Activated CD4-positive, alpha-beta T cell treated with anti-CD3 and anti-CD28 coated beads, Interleukin-2, amount 10 ng/mL, durations not matched to agents 7 days and 5 days (primary cell): Measurements from ENCODE around the gene INAVA. TPM values are rescaled to one million over a fixed set of nuclear protein-coding genes. Genes with fewer than 3 reads are reported as not detected.

ENCODE experiments used
- CTCF ChIA-PET: fragments of 350-600 bp; sonication (Branson Sonifier 250); formaldehyde crosslinking; loops from one replicate; lab custom pipeline; 2021; ENCODE audit warnings: antibody characterized with exemption; lab: Charles Lee
- POLR2A ChIA-PET: fragments of 350-600 bp; sonication (Branson Sonifier 250); formaldehyde crosslinking; loops from one replicate; lab custom pipeline; 2021; ENCODE audit warnings: antibody characterized with exemption; lab: Charles Lee
- DNase-seq: peaks from one replicate; pipeline ENCODE4 v3.0.0-alpha.2; 2020
- H3K27ac Mint-ChIP-seq: one replicate; pipeline ENCODE4 v1.8.0; 2021; ENCODE audit warnings: mild to moderate bottlenecking, moderate library complexity, mixed read lengths
- H3K27me3 Mint-ChIP-seq: one replicate; pipeline ENCODE4 v1.8.0; 2021; ENCODE audit warnings: mixed read lengths
- H3K36me3 Mint-ChIP-seq: one replicate; pipeline ENCODE4 v1.8.0; 2021; ENCODE audit warnings: low read depth, mixed read lengths
- H3K4me1 Mint-ChIP-seq: one replicate; pipeline ENCODE4 v1.8.0; 2021; ENCODE audit warnings: mixed read lengths
- H3K4me3 Mint-ChIP-seq: one replicate; pipeline ENCODE4 v1.8.0; 2021; ENCODE audit warnings: mild to moderate bottlenecking, moderate library complexity, mixed read lengths
- H3K9me3 Mint-ChIP-seq: one replicate; pipeline ENCODE4 v1.8.0; 2021; ENCODE audit warnings: mixed read lengths
- total RNA-seq, 2 experiments: library from RNA; stranded (reverse); gene quantifications; one replicate each; pipeline ENCODE4 v1.2.3, GENCODE V29; 2021

The INAVA gene, protein sequence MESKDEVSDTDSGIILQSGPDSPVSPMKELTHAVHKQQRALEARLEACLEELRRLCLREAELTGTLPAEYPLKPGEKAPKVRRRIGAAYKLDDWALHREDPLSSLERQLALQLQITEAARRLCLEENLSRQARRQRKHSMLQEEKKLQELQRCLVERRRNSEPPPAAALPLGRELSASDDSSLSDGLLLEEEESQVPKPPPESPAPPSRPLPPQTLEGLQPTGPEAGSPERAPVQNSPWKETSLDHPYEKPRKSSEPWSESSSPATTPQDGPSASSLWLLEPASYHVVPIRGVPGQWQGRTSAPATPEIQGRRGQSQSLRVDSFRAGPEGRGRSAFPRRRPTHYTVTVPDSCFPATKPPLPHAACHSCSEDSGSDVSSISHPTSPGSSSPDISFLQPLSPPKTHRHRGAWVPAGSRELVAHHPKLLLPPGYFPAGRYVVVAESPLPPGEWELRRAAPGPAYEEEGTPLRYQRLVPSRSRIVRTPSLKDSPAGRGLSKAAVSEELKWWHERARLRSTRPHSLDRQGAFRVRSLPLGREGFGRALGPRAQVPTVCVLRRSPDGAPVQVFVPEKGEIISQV
- not detected for total RNA-seq

DNA sequence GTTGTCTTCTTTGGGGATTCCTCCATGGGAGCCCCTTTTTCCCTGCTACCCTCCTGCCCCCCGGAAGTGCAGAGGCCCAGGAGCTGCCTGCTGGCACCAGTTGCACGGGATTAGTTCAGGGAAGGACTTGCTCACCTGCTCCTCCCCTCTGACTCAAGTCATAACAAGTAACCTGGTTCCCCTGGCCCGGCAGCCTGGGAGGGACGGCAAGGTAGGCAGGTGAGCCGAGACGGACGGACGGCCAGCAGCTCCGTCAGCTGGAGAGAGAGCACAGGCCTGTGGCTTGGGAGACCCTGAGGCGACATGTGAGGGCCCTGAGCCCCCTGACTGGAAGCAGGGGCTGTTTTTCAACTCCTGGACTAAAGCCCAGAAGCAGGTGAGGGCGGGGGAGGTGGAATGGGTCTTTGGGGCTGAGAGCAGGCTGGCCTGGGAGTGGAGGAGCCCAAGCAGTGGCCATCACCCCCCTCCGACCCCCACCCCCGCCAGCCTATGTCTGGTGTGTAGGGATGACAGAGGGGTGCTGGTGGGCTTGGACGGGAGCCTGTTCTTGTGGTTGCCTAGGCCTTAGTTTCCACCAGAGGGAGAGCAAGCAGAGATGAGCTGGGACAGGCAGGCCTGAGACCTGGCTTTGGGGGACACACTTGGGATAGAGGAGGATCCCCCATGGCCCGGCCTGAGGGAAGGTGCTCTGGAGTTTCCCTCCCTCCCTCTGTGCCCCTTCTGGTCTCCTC, at the start of gene INAVA:
INAVA (plus strand) TSS at position 189 of the 731 bp plus-strand sequence. CDS start 3,501 bp downstream, outside the sequence.
- no peak for DNase-seq
- Mint-ChIP-seq H3K4me1 (peaks cover 16% of the 10 kb centered on the region), H3K27ac (no peak within 1 kb of the TSS), H3K9me3 (no peaks in the 10 kb centered on the region), H3K36me3 (no peaks in the 10 kb centered on the region), H3K4me3 (no peak within 1 kb of the TSS), H3K27me3 (peaks cover 62% of the 10 kb centered on the region)
- ChIA-PET CTCF (interaction anchor here (1.5 kb wide), 1 partner anchor 10 kb away, joined by 3 read pairs; no protein-coding TSS in a partner anchor), POLR2A (no interaction called here)

DNA sequence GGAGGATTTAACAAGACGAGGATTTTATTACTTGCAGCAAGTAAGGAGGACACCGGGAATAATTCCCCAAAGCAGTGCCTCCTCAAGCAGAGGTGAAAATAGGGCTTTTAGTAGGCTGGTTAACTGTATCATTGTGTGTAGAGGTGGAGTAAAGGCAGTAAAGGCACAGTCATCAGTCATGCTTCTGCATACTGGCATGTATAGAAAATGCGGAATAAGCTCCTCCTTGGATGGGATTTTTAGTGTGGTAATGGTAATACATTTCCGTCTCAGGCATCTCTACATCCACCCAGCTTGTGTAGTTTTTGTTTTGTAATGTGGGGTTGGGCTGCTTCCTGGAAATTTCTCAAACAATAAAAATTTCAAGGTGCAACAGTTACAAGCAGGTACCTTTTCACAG, 49.3 kb upstream of the INAVA start:
- no peak overlapping the region for H3K4me3 Mint-ChIP-seq
- H3K9me3 Mint-ChIP-seq = no peaks in the 10 kb centered on the region
- DNase-seq = no peak
- no peaks in the 10 kb centered on the region for H3K4me1 Mint-ChIP-seq
- H3K36me3 Mint-ChIP-seq = no peaks in the 10 kb centered on the region
- H3K27me3 Mint-ChIP-seq = peaks cover 2% of the 10 kb centered on the region
- no peak overlapping the region for H3K27ac Mint-ChIP-seq
- ChIA-PET CTCF (no interaction called here), POLR2A (no interaction called here)

DNA sequence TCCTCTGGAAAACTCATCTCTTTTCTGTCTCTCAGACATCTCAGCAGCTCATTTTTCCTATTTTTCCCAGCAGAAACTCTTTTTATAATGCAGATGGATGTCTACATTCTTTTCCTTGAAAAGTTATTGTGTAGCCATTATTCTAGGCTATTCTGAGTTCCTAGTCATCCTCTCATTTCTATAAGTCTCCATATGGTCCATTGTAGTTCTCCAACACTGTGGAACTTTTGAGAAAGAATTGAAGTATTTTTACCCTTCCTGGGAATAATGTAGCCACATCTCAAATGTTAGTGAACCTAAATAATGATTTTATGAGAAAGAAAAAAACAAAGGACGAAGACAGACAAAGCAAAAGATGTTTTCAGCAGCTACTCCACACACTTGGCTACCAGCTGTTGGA, 48.3 kb upstream of the INAVA start:
- Mint-ChIP-seq H3K9me3 (no peaks in the 10 kb centered on the region), H3K4me3 (no peak overlapping the region), H3K36me3 (no peaks in the 10 kb centered on the region), H3K27ac (no peak overlapping the region), H3K4me1 (no peaks in the 10 kb centered on the region), H3K27me3 (peaks cover 2% of the 10 kb centered on the region)
- DNase-seq = no peak
- POLR2A ChIA-PET = no interaction called here
- CTCF ChIA-PET = interaction anchor here (0.6 kb wide), 1 partner anchor 20 kb away, joined by 3 read pairs; no protein-coding TSS in a partner anchor

DNA sequence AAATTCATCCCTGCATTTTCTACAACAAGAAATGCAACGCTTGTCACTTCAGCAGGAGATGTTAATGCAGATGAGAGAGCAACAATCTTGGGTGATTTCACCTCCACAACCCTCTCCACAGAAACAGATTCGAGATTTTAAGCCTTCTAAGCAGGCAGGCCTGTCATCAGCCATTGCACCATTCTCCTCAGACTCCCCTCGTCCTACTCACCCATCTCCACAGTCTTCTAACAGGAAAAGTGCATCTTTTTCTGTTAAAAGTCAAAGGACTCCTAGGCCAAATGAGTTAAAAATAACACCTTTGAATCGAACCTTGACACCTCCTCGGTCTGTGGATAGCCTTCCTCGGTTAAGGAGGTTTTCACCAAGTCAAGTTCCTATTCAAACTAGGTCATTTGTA, 45.3 kb upstream of the INAVA start:
- Mint-ChIP-seq H3K9me3 (no peaks in the 10 kb centered on the region), H3K4me3 (no peak overlapping the region), H3K4me1 (peaks cover 2% of the 10 kb centered on the region), H3K27ac (no peak overlapping the region), H3K36me3 (no peaks in the 10 kb centered on the region), H3K27me3 (peaks cover 6% of the 10 kb centered on the region)
- ChIA-PET CTCF (no interaction called here), POLR2A (no interaction called here)
- no peak for DNase-seq

DNA sequence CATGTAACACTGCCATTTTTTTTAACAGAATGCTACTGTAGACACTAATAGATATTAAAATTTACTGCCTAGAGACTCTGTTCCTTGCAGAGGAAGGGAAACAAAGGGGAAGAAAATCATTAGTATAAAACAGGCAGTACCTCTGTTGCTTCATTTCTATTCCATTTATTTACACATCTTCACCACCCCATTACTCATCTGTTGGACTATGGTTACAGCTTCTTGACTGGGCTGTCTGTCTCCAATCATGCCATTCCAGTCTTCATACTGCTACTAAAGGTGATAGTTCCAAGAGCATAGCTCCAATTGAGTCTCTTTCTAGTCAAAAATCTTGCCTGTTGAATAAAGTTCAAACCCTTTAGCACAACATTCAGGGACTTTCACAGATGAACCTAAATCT, 44.1 kb upstream of the INAVA start:
- Mint-ChIP-seq H3K4me1 (peaks cover 2% of the 10 kb centered on the region), H3K36me3 (no peaks in the 10 kb centered on the region), H3K9me3 (no peaks in the 10 kb centered on the region), H3K27me3 (peaks cover 6% of the 10 kb centered on the region), H3K27ac (no peak overlapping the region), H3K4me3 (no peak overlapping the region)
- ChIA-PET CTCF (no interaction called here), POLR2A (no interaction called here)
- no peak for DNase-seq

DNA sequence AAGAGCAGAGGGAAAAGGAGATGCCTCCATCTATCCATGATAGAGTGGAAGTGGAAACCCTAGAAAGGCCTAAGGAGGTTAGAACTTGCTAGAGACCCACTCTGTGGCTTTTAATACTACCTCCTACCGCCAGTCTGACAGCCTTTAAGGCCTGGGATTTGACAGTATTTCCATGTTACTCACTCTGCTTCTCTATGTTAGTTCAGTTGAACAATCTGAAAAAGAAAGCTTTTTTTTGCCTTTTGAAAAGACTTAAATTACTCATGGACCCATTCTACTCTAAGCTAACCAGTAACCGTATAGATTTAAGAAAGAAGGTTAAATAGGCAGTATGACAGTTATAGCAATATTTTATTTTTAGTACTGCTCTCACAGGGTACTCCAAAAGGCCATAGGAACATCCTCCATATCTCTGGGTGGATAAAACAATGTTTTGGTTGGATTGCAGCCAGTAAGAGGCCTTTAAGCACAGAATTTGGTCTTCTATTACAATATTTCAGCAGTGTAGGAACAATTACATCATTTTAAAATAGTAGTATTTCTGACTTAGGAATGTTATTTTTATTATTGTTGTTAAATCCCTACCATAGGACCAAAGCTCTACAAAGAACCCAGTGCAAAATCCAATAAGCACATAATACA, 37.9 kb upstream of the INAVA start:
- H3K4me1 Mint-ChIP-seq = peaks cover 2% of the 10 kb centered on the region
- H3K36me3 Mint-ChIP-seq = no peaks in the 10 kb centered on the region
- no peak for DNase-seq
- H3K4me3 Mint-ChIP-seq = no peak overlapping the region
- H3K27me3 Mint-ChIP-seq = peaks cover 4% of the 10 kb centered on the region
- no peak overlapping the region for H3K27ac Mint-ChIP-seq
- ChIA-PET CTCF (interaction anchor here (1.0 kb wide), 1 partner anchor 28 kb away, joined by 3 read pairs; no protein-coding TSS in a partner anchor), POLR2A (no interaction called here)
- H3K9me3 Mint-ChIP-seq = no peaks in the 10 kb centered on the region

DNA sequence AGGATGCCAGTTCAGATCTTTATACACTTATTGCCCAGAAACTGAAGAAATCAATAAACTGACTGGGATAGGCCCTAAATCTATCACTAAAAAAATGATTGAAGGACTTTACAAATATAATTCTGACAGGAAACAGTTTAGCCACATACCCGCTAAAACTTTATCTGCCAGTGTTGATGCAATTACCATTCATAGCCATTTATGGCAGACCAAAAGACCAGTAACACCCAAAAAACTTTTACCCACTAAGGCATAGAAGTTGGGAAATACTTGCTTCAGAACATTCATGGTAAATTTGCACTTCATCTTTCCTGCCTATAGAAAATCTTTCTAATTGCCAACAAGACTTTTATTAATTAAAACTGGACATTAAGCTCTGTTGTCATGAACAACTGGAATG, 36.9 kb upstream of the INAVA start:
- ChIA-PET POLR2A (no interaction called here), CTCF (no interaction called here)
- H3K36me3 Mint-ChIP-seq = no peaks in the 10 kb centered on the region
- no peak overlapping the region for H3K27ac Mint-ChIP-seq
- H3K9me3 Mint-ChIP-seq = no peaks in the 10 kb centered on the region
- no peak overlapping the region for H3K4me3 Mint-ChIP-seq
- no peak for DNase-seq
- H3K27me3 Mint-ChIP-seq = peaks cover 4% of the 10 kb centered on the region
- peaks cover 3% of the 10 kb centered on the region for H3K4me1 Mint-ChIP-seq

DNA sequence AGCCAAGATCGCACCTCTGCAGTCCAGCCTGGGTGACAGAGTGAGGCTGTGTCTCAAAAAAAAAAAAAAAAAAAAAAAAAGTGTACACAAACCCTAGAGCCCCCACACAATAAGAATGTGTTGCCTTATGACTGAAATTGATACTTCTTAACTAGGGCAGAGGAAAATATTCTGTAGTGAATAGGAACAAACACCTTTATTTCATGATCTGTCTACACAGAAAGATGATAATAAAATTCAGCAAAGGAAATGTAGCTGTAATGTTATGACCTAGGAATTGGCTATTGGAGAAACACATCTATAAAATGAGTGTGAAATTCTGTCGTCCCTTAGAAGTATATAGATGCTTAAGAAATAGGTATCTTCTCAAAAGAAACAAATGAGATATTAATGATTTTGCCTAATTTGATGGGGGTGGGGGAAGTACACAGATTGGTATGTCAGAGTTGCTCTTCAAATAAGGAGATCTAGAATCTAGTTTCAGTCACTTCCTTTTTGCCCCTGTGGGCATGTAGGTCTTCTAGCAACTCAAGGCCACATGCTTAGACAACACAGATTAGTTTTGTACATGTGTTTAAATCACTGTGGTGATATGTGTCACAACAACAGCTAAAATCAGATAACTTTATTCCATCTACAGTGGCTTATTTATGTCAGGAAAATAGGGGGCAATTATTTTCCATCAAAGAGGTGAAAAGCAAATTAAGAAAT, 32.6 kb upstream of the INAVA start:
- ChIA-PET CTCF (interaction anchor here (0.5 kb wide), 1 partner anchor 804 kb away, joined by 3 read pairs; no protein-coding TSS in a partner anchor), POLR2A (interaction anchor here (0.6 kb wide), 1 partner anchor 216 kb away, joined by 4 read pairs; no protein-coding TSS in a partner anchor)
- Mint-ChIP-seq H3K4me3 (no peak overlapping the region), H3K36me3 (no peaks in the 10 kb centered on the region), H3K4me1 (peaks cover 11% of the 10 kb centered on the region), H3K27me3 (peaks cover 13% of the 10 kb centered on the region), H3K27ac (no peak overlapping the region), H3K9me3 (no peaks in the 10 kb centered on the region)
- no peak for DNase-seq

DNA sequence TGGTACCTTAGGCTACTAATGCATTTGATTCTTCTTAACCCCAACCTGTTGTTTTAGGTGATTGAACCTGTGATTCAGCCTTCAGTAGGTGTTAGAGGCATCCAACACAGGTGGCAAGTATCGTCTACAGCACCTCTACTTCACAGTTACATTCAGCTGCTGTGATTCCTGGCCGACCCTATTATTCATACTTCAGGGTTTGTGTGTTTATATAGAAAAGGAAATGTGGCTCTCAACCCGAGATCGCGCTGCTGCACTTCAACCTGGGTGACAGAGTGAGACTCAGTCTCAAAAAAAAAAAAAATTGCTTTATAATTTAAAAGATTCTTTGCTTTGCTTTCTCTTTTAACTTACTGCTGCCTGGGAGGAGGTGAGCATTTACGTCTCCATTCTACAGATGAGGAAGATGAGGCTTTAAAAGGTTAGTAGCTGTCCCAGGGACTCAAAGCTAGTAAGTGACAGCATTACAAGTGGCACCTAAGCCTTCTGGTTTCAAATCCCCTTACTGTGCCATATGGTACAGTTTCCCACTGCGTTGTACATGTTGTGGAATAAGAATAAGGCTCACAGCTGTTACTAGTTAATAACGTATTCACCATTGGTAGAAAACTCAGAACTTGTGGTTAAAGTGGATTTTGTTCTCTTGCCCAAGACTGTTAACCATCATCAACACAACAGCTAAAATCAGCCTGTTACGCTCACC, 31.8 kb upstream of the INAVA start:
- H3K36me3 Mint-ChIP-seq = no peaks in the 10 kb centered on the region
- peaks cover 17% of the 10 kb centered on the region for H3K4me1 Mint-ChIP-seq
- no peak overlapping the region for H3K4me3 Mint-ChIP-seq
- H3K27me3 Mint-ChIP-seq = peaks cover 20% of the 10 kb centered on the region
- no peak overlapping the region for H3K27ac Mint-ChIP-seq
- DNase-seq = no peak
- ChIA-PET POLR2A (no interaction called here), CTCF (interaction anchor here (0.6 kb wide), 1 partner anchor 257 kb away, joined by 3 read pairs; no protein-coding TSS in a partner anchor)
- H3K9me3 Mint-ChIP-seq = no peaks in the 10 kb centered on the region

DNA sequence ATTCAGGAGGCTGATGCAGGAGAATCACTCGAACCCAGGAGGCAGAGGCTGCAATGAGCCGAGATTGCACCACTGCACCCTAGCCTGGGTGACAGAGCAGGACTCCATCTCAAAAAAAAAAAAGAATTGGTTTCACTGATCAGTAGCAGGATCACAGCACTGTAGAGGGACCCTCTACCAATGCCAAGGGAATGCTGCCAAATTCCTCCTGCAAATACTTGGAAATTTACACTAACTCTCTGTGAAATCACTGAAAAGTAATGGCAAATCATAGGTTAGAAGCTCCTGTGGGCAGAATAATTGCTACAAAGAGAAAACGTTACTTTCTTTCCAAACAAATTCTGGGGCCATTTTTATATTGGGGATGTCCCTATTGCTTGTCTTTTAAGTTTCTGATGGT, 28.6 kb upstream of the INAVA start:
- Mint-ChIP-seq H3K27ac (no peak overlapping the region), H3K27me3 (peaks cover 30% of the 10 kb centered on the region), H3K4me1 (peaks cover 25% of the 10 kb centered on the region), H3K9me3 (no peaks in the 10 kb centered on the region), H3K4me3 (no peak overlapping the region), H3K36me3 (no peaks in the 10 kb centered on the region)
- CTCF ChIA-PET = interaction anchor here (0.6 to 3.0 kb wide), 4 partner anchors 14 to 25 kb away, joined by 3 to 8 read pairs (median 4); no protein-coding TSS in a partner anchor
- DNase-seq = no peak
- POLR2A ChIA-PET = no interaction called here

DNA sequence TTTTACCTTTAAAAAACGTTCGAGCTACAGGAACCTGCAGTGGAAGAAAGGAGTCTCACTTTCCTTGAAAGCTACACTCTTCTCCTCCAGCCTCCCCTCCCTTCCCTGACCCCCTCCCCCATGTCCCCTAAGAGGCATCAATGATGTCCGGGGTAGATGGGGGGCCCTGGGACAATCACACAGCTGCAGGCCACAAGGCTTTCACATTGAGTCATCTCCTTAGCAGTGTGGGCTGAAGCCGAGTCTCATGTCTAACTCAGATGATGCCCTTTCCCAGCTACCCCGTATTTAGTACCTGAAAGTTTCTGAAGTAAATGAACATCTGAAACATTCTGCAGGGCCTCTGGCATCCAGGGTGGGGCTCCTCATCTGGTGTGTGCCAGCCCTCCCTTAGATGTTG, 28.2 kb upstream of the INAVA start:
- ChIA-PET CTCF (interaction anchor here (0.6 to 3.0 kb wide), 4 partner anchors 14 to 25 kb away, joined by 3 to 8 read pairs (median 4); no protein-coding TSS in a partner anchor), POLR2A (no interaction called here)
- Mint-ChIP-seq H3K36me3 (no peaks in the 10 kb centered on the region), H3K27ac (no peak overlapping the region), H3K9me3 (no peaks in the 10 kb centered on the region), H3K27me3 (peaks cover 34% of the 10 kb centered on the region), H3K4me1 (peaks cover 25% of the 10 kb centered on the region), H3K4me3 (no peak overlapping the region)
- DNase-seq = no peak
